H9 (cell line): Measurements from ENCODE around the gene P4HA2. TPM values are rescaled to one million over a fixed set of nuclear protein-coding genes. Genes with fewer than 3 reads are reported as not detected.

ENCODE experiments used
- DNase-seq: peaks from one replicate; pipeline ENCODE4 v3.0.0-alpha.2; 2017
- H2AFZ ChIP-seq: one replicate; pipeline ENCODE4 v1.6.1; 2013; ENCODE audit warnings: mild to moderate bottlenecking, low read length, control low read depth, moderate library complexity
- H2AK5ac ChIP-seq: 2 replicates; pipeline ENCODE4 v1.6.1; 2013; ENCODE audit warnings: low read length, control low read depth, mixed read lengths; ENCODE audit not compliant: insufficient read length
- H2BK120ac ChIP-seq: one replicate; pipeline ENCODE4 v1.6.1; 2013; ENCODE audit warnings: low read depth, mild to moderate bottlenecking, low read length, control low read depth, inconsistent platforms; ENCODE audit not compliant: poor library complexity, severe bottlenecking
- H2BK12ac ChIP-seq: 2 replicates; pipeline ENCODE4 v1.6.1; 2013; ENCODE audit warnings: low read length, control low read depth, mixed read lengths, low read depth; ENCODE audit not compliant: insufficient read length
- H2BK15ac ChIP-seq: 2 replicates; pipeline ENCODE4 v1.6.1; 2013; ENCODE audit warnings: low read depth, low read length, control low read depth
- H2BK20ac ChIP-seq: one replicate; pipeline ENCODE4 v1.6.1; 2013; ENCODE audit warnings: low read depth, mild to moderate bottlenecking, low read length, control low read depth, inconsistent platforms; ENCODE audit not compliant: poor library complexity, severe bottlenecking
- H2BK5ac ChIP-seq: 2 replicates; pipeline ENCODE4 v1.6.1; 2013; ENCODE audit warnings: low read length, control low read depth, mixed read lengths; ENCODE audit not compliant: insufficient read length
- H3K14ac ChIP-seq: 2 replicates; pipeline ENCODE4 v1.6.1; 2013; ENCODE audit warnings: low read length, control low read depth; ENCODE audit not compliant: insufficient read depth
- H3K18ac ChIP-seq: 2 replicates; pipeline ENCODE4 v1.6.1; 2013; ENCODE audit warnings: low read depth, mild to moderate bottlenecking, mixed read lengths, low read length, control low read depth; ENCODE audit not compliant: insufficient read length
- H3K23ac ChIP-seq: 2 replicates; pipeline ENCODE4 v1.6.1; 2013; ENCODE audit warnings: low read length, control low read depth, mixed read lengths, low read depth; ENCODE audit not compliant: insufficient read length
- H3K23me2 ChIP-seq: 2 replicates; pipeline ENCODE4 v1.6.1; 2013; ENCODE audit warnings: low read depth, mild to moderate bottlenecking, mixed read lengths, low read length, control low read depth; ENCODE audit not compliant: insufficient read length, poor library complexity, severe bottlenecking
- H3K27ac ChIP-seq: 2 replicates; pipeline ENCODE4 v1.5.1; 2013; ENCODE audit warnings: low read length, control low read depth, mixed read lengths, low read depth; ENCODE audit not compliant: insufficient read length
- H3K27me3 ChIP-seq: 2 replicates; pipeline ENCODE4 v1.6.1; 2013; ENCODE audit warnings: low read length, control low read depth, inconsistent platforms; ENCODE audit not compliant: insufficient read depth
- H3K4ac ChIP-seq: 2 replicates; pipeline ENCODE4 v1.6.1; 2013; ENCODE audit warnings: low read depth, mild to moderate bottlenecking, control low read depth, inconsistent platforms, low read length, moderate library complexity
- H3K4me1 ChIP-seq: 2 replicates; pipeline ENCODE4 v1.6.1; 2013; ENCODE audit warnings: low read length, control low read depth, inconsistent platforms; ENCODE audit not compliant: insufficient read depth
- H3K4me2 ChIP-seq: 2 replicates; pipeline ENCODE4 v1.6.1; 2013; ENCODE audit warnings: low read length, control low read depth, mixed read lengths; ENCODE audit not compliant: insufficient read length, insufficient read depth
- H3K56ac ChIP-seq: 2 replicates; pipeline ENCODE4 v1.6.1; 2013; ENCODE audit warnings: low read depth, mild to moderate bottlenecking, mixed read lengths, low read length, control low read depth; ENCODE audit not compliant: insufficient read length
- H3K79me1 ChIP-seq: 2 replicates; pipeline ENCODE4 v1.6.1; 2013; ENCODE audit warnings: low read depth, mild to moderate bottlenecking, moderate library complexity, low read length, control low read depth, inconsistent platforms; ENCODE audit not compliant: insufficient read depth, poor library complexity, severe bottlenecking
- H3K79me2 ChIP-seq: 2 replicates; pipeline ENCODE4 v1.6.1; 2013; ENCODE audit warnings: low read length, control low read depth, inconsistent platforms; ENCODE audit not compliant: insufficient read depth
- H3K9ac ChIP-seq: 2 replicates; pipeline ENCODE4 v1.6.1; 2013; ENCODE audit warnings: low read length, control low read depth, mixed read lengths; ENCODE audit not compliant: insufficient read length; ENCODE audit errors: extremely low read depth
- H3K9me3 ChIP-seq: one replicate; pipeline ENCODE4 v1.6.1; 2013; ENCODE audit warnings: low read depth, low read length, inconsistent platforms; ENCODE audit not compliant: control insufficient read depth
- H3T11ph ChIP-seq: one replicate; pipeline ENCODE4 v1.6.1; 2013; ENCODE audit warnings: mild to moderate bottlenecking, low read length, control low read depth, inconsistent platforms
- H4K20me1 ChIP-seq: one replicate; pipeline ENCODE4 v1.6.1; 2013; ENCODE audit not compliant: control insufficient read depth, insufficient read length, insufficient read depth
- H4K5ac ChIP-seq: 2 replicates; pipeline ENCODE4 v1.6.1; 2013; ENCODE audit warnings: low read depth, mild to moderate bottlenecking, mixed read lengths, low read length, control low read depth; ENCODE audit not compliant: insufficient read length
- H4K8ac ChIP-seq: replicated peaks from 2 replicates; pipeline ENCODE4 v1.6.1; 2013; ENCODE audit warnings: low read length, control low read depth, mixed read lengths, low read depth; ENCODE audit not compliant: insufficient read length
- H4K91ac ChIP-seq: 2 replicates; pipeline ENCODE4 v1.6.1; 2013; ENCODE audit warnings: low read depth, mild to moderate bottlenecking, moderate library complexity, mixed read lengths, low read length, control low read depth; ENCODE audit not compliant: insufficient read length
- H3K27ac Mint-ChIP-seq, 3 experiments: 2 replicates in 2 of 3; 3 replicates in 1 of 3; pipeline ENCODE4 v1.8.0; 2020 to 2021; ENCODE audit warnings: mixed read lengths in 3 of 3, mild to moderate bottlenecking in 1 of 3, moderate library complexity in 1 of 3
- H3K27me3 Mint-ChIP-seq: 2 replicates; pipeline ENCODE4 v1.8.0; 2021; ENCODE audit warnings: low read depth, mild to moderate bottlenecking, moderate library complexity, mixed read lengths
- H3K36me3 Mint-ChIP-seq, 3 experiments: 2 replicates in 2 of 3; 3 replicates in 1 of 3; pipeline ENCODE4 v1.8.0; 2020 to 2021; ENCODE audit warnings: low read depth in 3 of 3, mixed read lengths in 3 of 3; ENCODE audit not compliant: insufficient read depth in 1 of 3
- H3K4me1 Mint-ChIP-seq, 2 experiments: 2 replicates each; pipeline ENCODE4 v1.8.0; 2020; ENCODE audit warnings: mixed read lengths in 2 of 2
- H3K4me3 Mint-ChIP-seq, 2 experiments: 2 replicates in 1 of 2; 3 replicates in 1 of 2; pipeline ENCODE4 v1.8.0; 2020 to 2021; ENCODE audit warnings: mild to moderate bottlenecking in 2 of 2, mixed read lengths in 2 of 2, moderate library complexity in 1 of 2
- H3K9me3 Mint-ChIP-seq, 2 experiments: 2 replicates in 1 of 2; 3 replicates in 1 of 2; pipeline ENCODE4 v1.8.0; 2020; ENCODE audit warnings: mild to moderate bottlenecking in 2 of 2, mixed read lengths in 2 of 2, moderate library complexity in 1 of 2
- CTCF ChIP-seq: fragments of 200-600 bp; sonication (generic); conservative IDR thresholded peaks from 3 replicates; pipeline ENCODE4 v1.8.0; 2021; ENCODE audit warnings: antibody characterized with exemption, mild to moderate bottlenecking
- WGBS: extraction: QIAGEN DNeasy Blood & Tissue Kit; methylation state at CpG from one replicate; pipeline ENCODE4 v1.1.7; 2013; ENCODE audit warnings: missing lambda C conversion rate, low lambda C conversion rate, mixed read lengths; ENCODE audit not compliant: insufficient read length; ENCODE audit errors: extremely low coverage; 5-methylcytosine and 5-hydroxymethylcytosine counted together
- total RNA-seq: library from RNA; stranded (reverse); gene quantifications from 2 replicates; pipeline ENCODE4 v1.2.1, GENCODE V29; 2021

Gene P4HA2
- total RNA-seq, 1 experiment from 2014 or later, result 15.3 TPM

GRCh38 chr5:132214491-132214890 lies 13.2 kb downstream of the P4HA2 start:
- H3K14ac ChIP-seq, result no peak overlapping the region
- Mint-ChIP-seq H3K36me3 (peaks cover 0 to 4% (median 0%) of the 10 kb centered on the region in 3 experiments; a peak in 1 of 7 replicates), H3K4me1 (peaks cover 3 to 6% of the 10 kb centered on the region in 2 experiments), H3K9me3 (no peaks in the 10 kb centered on the region), H3K4me3 (no peak overlapping the region), H3K27me3 (no peaks in the 10 kb centered on the region), H3K27ac (no peak overlapping the region)
- H3K23ac ChIP-seq, result no peak overlapping the region
- H3K18ac ChIP-seq, result no peak overlapping the region
- no peak overlapping the region for H3K4me2 ChIP-seq
- no peak overlapping the region for H2AK5ac ChIP-seq
- H2BK5ac ChIP-seq, result no peak overlapping the region
- H3K56ac ChIP-seq, result no peak overlapping the region
- no peak for DNase-seq
- no peak overlapping the region for H3T11ph ChIP-seq
- H2BK120ac ChIP-seq, result no peak overlapping the region
- H4K8ac ChIP-seq, result no peak overlapping the region
- no peaks in the 10 kb centered on the region; the same call in 1 of the 2 replicates for H3K4me1 ChIP-seq
- no peaks in the 10 kb centered on the region for H3K79me2 ChIP-seq
- H3K79me1 ChIP-seq, result no peaks in the 10 kb centered on the region
- no peak overlapping the region for H4K91ac ChIP-seq
- H2BK15ac ChIP-seq, result no peak overlapping the region
- no peak overlapping the region for H2BK12ac ChIP-seq
- H4K5ac ChIP-seq, result no peak overlapping the region
- H4K20me1 ChIP-seq, result no peaks in the 10 kb centered on the region
- H3K9ac ChIP-seq, result no peak overlapping the region
- no peak for TF ChIP-seq CTCF
- H2AFZ ChIP-seq, result no peak overlapping the region
- H3K27me3 ChIP-seq, result no peaks in the 10 kb centered on the region
- no CpG with 5 or more reads among the region's 4 CpGs for WGBS
- no peaks in the 10 kb centered on the region for H3K23me2 ChIP-seq
- H3K27ac ChIP-seq, result no peak overlapping the region
- no peak overlapping the region for H3K4ac ChIP-seq
- no peaks in the 10 kb centered on the region for H3K9me3 ChIP-seq
- H2BK20ac ChIP-seq, result no peak overlapping the region
